Cardiac fibroblast (primary cell): ENCODE measurements around the gene SMYD4.

Experiments used
- DNase-seq, 2 donors: peaks; one replicate each; pipeline versions ENCODE4 v3.0.0 to v3.0.0-alpha.2; 2010; ENCODE audit warnings: low read depth in 2 of 2
- H3K4me3 ChIP-seq, 2 donors: replicated peaks in 1 of 2; 1 replicate in 1 of 2; 2 replicates in 1 of 2; pipeline ENCODE4 v1.5.1; 2011; ENCODE audit warnings: low read depth in 2 of 2, low read length in 2 of 2, mild to moderate bottlenecking in 2 of 2, moderate library complexity in 1 of 2
- CTCF ChIP-seq: IDR thresholded peaks from one replicate; pipeline ENCODE4 v1.5.1; 2011; ENCODE audit warnings: low read depth, mild to moderate bottlenecking, low read length, inconsistent platforms

SMYD4 gene

GRCh38 chr17:1733759-1734158 lies 95.9 kb downstream of the SMYD4 start:
- no peak for TF ChIP-seq CTCF
- H3K4me3 ChIP-seq = no peak overlapping the region
- DNase-seq = no peak

GRCh38 chr17:1732833-1733321 lies 96.8 kb downstream of the SMYD4 start:
- TF ChIP-seq CTCF = no peak
- H3K4me3 ChIP-seq = no peak overlapping the region
- DNase-seq = no peak

- no peak for TF ChIP-seq CTCF
- DNase-seq = no peak
- H3K4me3 ChIP-seq = no peak overlapping the region
Observed at GRCh38 chr17:1732241-1732832, 97.4 kb downstream of the SMYD4 start.

- DNase-seq = no peak
- H3K4me3 ChIP-seq = no peak overlapping the region
- TF ChIP-seq CTCF = no peak
Observed at GRCh38 chr17:1731194-1731506, 98.6 kb downstream of the SMYD4 start.

GRCh38 chr17:1730326-1731193 lies 99.1 kb downstream of the SMYD4 start:
- no peak for TF ChIP-seq CTCF
- DNase-seq = peak; percentile 92 to 95
- peak overlapping the region in 1 of 2 donors; percentile 24 for H3K4me3 ChIP-seq

- no peak for DNase-seq
- no peak overlapping the region for H3K4me3 ChIP-seq
Observed at GRCh38 chr17:1729966-1730325, 99.8 kb downstream of the SMYD4 start.

More at GRCh38 chr17:1729966-1730325, 99.8 kb downstream of the SMYD4 start:
- TF ChIP-seq CTCF = no peak
